NCI-H748 (cell line): ENCODE results near the gene ZNF576.
"Not testable (repeated sequence)": the region's sequence is repeated elsewhere in the genome, so short reads cannot be mapped to it uniquely, and the experiment has no call there.

Experiments
- DNase-seq: peaks from one replicate; lab custom pipeline; 2025; ENCODE audit not compliant: unreplicated experiment; lab: John Stamatoyannopoulos, UW

The ZNF576 gene

DNA sequence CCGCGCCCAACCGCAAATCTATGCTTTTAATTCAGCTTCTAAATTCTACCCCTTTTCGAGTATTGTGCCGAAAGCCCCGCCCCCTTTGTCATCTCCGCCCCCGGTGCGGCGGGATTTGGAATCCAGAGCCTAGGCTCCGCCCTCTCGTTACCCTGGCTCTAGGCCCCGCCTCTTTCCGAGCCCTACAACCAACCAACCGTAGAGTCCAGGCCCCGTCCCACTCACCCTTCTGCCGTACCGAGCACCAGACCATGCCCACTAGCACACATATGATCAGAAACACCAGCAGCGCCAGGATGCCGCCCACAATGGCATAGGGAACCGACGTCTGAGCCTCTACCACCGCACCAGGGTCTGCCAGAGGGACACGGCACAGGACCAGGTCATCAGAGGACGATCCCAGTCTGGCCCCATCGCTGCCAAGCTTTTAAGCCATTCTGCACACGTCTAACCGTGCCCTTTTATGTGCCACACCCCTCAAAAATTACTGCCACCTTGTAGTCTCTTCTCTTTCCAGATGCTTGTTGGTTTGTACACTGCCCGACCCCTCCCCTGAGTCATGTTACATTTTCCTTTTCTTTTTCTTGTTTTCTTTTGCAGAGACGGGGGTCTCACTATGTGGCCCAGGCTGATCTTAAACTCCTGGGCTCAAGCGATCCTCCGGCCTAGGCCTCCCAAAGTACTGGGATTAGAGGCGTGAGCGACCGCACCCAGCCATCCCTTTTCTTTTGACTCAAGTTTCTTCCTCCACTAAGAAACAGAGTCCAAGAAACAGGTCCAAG is 27.7 kb downstream of the ZNF576 start:
- DNase-seq: no peak

DNA sequence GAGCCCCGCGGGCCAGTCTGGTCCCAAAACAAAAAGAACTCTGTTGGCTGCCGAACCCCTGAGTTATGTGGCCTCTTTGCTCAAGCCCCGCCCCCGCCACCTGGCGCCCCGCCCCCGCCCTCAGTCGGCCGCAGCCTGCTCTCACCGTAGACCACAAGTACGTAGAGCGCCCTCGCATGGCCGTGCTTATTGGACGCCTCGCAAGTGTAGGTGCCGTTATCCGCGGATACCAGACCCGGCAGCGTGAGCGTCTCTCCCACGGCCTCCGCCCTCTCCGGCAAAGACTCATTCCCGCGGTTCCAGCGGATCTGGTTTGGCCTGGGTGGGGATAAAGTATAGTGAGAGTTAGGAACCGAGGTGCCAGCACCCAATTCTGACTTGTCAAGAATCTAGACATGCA is 28.5 kb downstream of the ZNF576 start:
- no peak for DNase-seq

DNA sequence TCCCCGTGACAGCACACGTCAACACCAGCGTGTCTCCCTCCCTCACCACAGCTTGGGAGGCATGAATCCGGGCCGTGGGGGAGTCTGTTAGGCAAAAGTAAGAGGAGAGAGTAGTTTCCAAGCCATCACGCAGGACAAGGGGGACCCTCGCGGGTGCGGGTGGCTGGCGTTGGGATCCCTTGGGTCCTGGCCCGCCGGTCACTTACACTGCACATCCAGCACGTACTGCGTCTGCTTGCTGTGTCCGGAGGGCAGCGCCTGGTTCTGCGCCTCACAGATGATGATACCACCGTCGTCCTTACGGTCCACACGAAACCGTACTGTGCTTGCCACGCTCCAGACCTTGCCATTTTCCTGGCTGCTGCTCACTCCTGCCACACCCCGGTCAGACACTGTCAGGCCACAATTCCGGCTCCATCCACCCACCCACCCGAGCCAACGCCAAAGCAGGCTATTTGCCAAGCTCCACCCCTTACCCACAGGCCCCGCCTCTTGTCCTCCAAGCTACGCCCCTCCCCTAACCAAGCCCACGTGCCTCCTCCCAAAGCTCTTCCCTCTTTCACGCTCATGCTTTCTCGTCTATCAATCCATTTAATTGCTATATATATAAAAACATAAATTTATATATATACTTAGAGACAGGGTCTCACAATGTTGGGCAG is 29.7 kb downstream of the ZNF576 start:
- no peak for DNase-seq

GRCh38 chr19:43626838-43627237 is 30.4 kb downstream of the ZNF576 start:
- no peak for DNase-seq

- DNase-seq: no peak
These were observed 32.4 kb downstream of the ZNF576 start for GRCh38 chr19:43628646-43629326.

DNA sequence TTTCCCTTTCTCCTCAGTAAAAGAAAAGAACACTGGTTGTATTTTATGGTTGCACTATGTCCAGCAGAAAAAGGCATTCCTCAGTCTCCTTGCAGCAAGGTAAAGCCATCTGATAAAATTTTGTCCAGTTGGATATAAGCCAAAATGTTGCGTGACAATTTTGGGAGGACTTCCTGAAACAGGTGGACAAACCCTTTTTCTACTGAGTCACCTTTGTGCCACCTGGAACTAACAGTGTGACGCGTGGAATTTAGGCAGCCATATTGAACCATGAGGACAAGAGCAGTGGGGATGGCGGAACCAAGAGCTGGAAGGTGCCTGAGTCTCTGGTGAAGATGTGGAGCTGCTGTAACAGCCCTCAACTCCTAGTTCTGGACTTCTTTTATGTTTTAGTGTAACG is 35.1 kb downstream of the ZNF576 start:
- DNase-seq: no peak

GRCh38 chr19:43633520-43633919 is 37.1 kb downstream of the ZNF576 start:
- DNase-seq: no peak

GRCh38 chr19:43634068-43634467 is 37.7 kb downstream of the ZNF576 start:
- DNase-seq: no peak

DNA sequence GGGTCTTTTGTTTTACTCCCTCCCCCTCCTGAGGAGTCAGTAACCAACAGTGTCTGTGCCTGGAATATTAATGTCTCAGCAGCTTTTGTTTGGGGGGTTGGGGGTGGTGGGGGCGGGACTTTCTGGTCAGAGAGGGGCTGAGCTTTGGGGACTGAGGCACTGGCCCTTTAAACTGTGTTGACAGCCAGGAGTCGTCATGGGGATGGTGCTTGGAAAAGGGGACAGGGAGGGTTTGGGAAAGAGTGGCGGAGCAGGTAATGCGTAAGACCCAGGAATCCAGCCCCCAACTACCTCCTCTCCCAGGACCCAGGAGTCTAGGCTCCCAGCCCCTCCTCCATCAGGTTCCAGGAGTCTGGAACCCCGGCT is 38.1 kb downstream of the ZNF576 start:
- no peak for DNase-seq

GRCh38 chr19:43634872-43635560 is 38.6 kb downstream of the ZNF576 start:
- DNase-seq: no peak

GRCh38 chr19:43635561-43635940 is 39.2 kb downstream of the ZNF576 start:
- not testable (repeated sequence) for DNase-seq

- DNase-seq: no peak
These were observed 39.8 kb downstream of the ZNF576 start for GRCh38 chr19:43636121-43636683.

GRCh38 chr19:43638214-43638994 is 42.0 kb downstream of the ZNF576 start:
- no peak for DNase-seq

- no peak for DNase-seq
These were observed 42.7 kb downstream of the ZNF576 start for GRCh38 chr19:43638995-43639518.

DNA sequence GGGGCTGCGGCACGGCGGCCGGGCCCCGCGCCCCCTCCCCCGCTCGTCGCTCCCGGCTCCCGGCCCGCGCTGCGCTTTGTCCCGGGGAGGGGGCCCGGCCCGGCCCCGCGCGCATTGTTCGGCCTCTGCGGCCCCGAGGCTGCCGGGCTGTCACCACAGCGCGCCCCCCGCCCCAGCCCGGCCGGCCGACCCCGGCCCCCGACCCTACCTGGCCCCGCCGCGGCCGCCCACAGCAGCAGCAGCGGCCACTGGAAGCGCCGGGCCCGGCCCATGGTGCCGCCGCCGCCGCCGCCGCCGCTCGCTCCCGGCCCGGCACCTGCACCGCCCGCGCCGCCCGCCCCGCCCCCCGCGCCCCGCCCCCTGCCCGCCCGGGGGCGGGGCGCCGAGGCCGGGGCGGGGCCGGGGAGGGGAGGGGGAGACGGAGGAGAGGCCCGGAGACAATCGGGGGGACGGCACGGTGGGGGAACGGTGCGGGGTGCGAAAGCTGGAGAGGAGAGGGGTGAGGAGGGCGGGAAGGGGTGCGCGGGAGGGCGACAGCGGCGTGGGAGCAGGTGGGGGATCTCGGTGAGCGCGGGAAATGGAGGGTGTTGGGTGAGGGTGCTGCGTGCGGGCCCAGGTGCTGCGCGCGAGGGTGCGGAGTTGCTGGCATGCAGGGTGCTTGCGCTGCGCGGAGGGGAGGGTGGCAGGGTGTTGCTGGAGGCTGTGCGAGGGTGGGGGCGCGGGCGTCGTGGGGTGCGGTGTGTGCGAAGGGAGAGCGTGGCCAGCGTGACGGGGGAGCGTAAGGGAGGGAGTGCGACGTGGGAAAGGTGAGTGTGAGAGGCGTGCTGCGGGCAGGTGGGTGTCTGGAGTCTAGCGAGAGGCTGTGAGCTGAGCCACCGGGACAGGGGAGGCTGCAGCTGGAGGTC is 43.4 kb downstream of the ZNF576 start, which contains the start of gene CADM4:
TSS of gene CADM4 (minus strand) at position 332 of the 905 bp plus-strand sequence. CDS start at position 272, 60 bp downstream.
- peak; percentile 62 for DNase-seq

- DNase-seq: no peak
These were observed 44.0 kb downstream of the ZNF576 start for GRCh38 chr19:43640424-43640757.

- no peak for DNase-seq
These were observed 44.9 kb downstream of the ZNF576 start for GRCh38 chr19:43641333-43641732.

DNA sequence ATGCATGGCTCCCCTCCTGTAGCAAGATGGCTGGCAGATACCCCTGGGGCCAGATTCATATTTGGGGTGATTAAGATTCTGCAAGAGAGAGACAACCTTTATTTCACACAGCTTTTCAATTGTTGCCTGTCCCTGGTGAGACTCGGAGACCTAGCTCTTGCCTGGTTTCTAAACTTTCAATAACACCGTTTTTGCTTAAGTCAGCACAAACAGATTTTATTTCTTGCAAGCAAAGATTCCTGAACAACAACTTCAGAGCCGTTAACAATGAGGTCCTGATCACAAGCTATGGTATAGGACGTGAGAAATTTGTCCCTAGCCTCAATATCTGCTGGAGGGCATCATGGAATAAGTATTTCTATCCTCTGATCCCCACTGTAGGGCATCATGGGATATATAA is 46.1 kb downstream of the ZNF576 start:
- no peak for DNase-seq

- peak; percentile 60 for DNase-seq
These were observed 46.9 kb downstream of the ZNF576 start for GRCh38 chr19:43643326-43643725.
